Activated T-cell treated with anti-CD3 and anti-CD28 coated beads for 24 hours (primary cell): ENCODE results near the gene MAPKBP1.

Experiments used
- DNase-seq: peaks from one replicate; pipeline ENCODE4 v3.0.0-alpha.2; 2020; ENCODE audit warnings: low read depth

The MAPKBP1 gene

DNA sequence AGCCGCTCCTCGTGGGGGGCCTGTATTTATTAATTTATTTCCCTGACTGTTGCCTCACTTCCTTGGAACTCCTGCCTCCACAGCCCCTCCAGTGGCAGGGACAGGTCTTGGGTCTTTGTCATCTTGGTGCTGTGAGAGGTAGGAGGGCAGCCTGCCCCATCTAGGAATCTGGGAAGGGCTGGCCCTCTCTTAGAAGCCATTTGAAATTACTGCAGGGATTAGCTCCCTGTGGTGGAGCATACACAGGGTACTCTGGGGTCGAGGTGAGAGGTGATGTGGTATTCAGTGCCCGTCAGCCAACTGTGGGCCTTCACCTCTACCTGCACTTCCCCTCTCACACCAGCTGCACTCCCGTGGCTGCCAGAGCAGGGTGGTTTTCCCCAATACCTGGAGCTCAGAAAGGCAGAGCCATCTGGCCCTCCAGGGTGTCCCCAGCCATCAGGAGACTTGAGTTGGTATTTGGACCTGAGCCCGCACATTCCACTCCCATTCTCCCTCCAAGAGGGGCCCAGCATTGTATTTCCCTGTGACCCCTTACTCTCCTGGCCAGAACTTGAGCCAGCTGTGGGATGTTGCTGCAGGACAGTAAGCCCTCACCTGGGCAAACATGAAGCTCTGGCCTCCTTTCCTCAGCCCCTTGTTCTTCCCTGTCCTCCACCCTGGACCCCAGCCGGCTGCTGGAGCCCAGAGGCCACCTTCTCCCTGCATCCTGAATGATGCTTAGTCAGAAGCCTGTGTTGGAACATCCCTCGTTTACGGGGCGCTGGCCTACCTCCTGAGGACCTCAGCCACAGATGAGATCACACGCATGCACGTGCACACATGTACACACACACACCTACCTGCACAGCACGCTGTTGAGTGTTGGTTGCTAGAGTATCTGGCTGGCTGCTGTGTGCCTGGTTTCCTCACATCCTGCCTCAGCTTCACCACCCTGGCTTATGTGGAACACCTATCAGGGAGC, 51.6 kb downstream of the MAPKBP1 start:
- no peak for DNase-seq

DNA sequence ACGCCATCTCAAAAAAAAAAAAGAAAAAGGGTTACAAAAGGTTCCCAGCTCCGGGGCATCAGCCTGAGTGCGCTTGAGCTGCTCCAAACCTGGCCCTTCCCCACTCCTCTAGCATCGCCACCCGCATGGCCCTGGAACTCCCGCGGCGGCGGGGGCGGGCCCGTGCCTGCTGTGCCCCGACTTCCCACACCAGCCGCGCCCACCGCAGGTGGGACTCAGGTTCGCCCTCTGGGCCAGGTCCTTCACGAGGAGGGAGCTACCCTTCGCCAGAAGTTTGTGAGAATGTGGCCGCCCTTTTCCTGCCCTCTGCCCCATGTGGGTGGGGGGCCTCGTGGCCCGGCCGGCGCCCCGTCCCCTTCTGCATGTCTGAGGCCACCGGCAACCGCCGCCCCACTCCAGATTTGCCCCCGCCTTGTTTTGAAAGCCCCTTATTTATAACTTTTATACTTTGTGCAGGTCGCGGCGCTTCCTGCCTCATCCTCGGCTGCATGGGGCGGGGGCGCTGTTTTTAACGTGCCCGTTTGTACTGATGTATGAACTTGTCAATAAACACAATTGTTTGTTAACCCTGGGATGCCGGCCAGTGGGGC, 53.1 kb downstream of the MAPKBP1 start:
- no peak for DNase-seq

GRCh38 chr15:41827880-41828806, 53.9 kb downstream of the MAPKBP1 start, which contains the start of gene JMJD7:
Gene JMJD7, plus strand, starts transcription at chr15:41828092. Its CDS starts 33 bp downstream, at chr15:41828125.
- DNase-seq: peak; percentile 92

DNA sequence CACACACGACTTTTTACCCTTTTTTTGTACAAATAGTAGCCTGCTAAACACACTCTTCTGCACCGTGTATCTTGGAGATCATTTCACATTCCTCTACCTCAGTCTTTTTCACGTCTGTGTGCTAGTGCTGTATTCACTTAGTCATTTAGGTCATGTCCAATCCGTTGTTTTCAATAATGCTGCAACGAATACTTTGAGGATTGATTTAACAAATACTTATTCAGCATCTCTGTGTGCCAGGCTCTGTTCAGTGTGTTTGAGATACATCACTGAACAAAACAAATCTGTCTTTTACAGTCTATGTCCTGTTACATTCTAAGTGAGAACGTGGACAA, 54.5 kb downstream of the MAPKBP1 start:
- no peak for DNase-seq

DNA sequence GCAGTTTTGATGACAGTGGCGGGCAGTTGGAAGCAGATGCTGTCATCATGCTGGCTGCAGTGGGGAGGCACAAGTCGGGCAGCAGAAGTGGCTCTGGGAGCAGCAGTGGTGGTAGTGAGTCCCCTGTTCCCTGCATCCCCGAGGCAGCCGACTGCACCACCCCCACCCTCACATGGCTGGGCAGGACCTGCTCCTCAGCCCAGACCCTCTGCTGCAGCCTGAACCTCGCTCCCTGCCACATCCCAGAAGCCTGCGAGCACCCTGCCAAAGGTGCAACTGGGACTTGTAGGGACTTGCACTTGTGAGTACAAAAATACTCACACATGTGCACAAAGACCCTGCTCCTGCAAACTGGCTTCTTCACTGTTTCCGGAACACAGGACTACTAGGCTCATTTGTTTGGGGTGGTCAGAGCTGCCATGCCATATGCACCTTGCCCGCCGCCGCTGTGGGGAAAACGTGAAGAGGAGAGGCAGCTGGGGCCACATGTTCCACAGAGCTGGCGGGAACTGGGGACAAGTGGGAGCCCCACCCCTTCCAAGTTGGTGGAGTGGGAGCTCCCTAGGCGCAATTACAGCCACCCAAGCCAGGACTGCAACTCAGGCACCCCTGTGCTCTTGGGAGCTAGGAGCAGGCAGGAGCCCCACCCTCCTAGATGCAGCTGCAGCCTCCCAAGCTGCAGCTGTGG, 55.8 kb downstream of the MAPKBP1 start:
- no peak for DNase-seq

- DNase-seq: peak; percentile 32
Observed at GRCh38 chr15:41831291-41831690, 57.0 kb downstream of the MAPKBP1 start.

DNA sequence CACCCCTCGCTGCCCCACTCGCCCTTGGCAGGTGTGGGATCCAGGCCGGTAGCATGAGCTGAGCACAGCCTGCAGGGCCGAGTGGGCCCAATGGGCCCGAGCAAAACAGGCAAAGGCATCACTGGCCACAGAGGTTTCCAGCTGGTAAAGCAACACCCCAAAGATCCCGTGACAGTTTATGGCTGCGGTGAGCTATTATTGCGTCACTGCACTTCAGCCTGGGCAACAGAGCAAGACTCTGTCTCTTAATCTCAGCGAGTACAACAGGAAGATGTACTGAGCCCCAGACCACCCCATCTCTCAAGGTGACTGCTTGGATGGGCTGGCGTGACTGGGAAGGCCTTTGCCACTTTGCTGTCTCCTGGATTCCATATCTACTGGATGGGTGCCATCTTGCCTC, 57.9 kb downstream of the MAPKBP1 start:
- DNase-seq: no peak

- DNase-seq: no peak
Observed at GRCh38 chr15:41832875-41833274, 58.6 kb downstream of the MAPKBP1 start.

GRCh38 chr15:41834096-41834495, 59.8 kb downstream of the MAPKBP1 start:
- no peak for DNase-seq

DNA sequence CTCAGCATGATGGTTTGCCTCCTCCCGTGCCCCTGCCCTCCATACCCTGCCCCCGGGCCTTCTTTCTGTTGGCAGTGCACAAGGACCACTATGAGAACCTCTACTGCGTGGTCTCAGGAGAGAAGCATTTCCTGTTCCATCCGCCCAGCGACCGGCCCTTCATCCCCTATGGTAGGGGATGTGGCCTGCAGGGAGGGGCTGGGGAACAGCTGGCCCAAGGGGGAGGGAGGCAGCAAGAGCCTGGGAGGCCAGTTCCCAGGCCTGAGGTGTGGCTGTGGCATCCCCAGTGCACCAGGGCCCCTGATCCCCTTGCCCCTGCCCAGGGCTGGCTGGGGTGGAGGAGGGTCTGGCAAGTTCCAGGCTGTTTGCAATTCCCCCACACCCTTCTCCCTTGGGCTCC, 61.8 kb downstream of the MAPKBP1 start:
- DNase-seq: no peak

- DNase-seq: no peak
Observed at GRCh38 chr15:41836713-41837454, 62.6 kb downstream of the MAPKBP1 start.

GRCh38 chr15:41838400-41838897, 64.2 kb downstream of the MAPKBP1 start, which contains the start of gene PLA2G4B:
Gene PLA2G4B, plus strand, starts transcription at chr15:41838847. Its CDS starts 67 bp downstream, at chr15:41838914.
- no peak for DNase-seq

GRCh38 chr15:41839781-41840491, 65.7 kb downstream of the MAPKBP1 start:
- DNase-seq: no peak

GRCh38 chr15:41840673-41841072, 66.4 kb downstream of the MAPKBP1 start:
- DNase-seq: no peak

DNA sequence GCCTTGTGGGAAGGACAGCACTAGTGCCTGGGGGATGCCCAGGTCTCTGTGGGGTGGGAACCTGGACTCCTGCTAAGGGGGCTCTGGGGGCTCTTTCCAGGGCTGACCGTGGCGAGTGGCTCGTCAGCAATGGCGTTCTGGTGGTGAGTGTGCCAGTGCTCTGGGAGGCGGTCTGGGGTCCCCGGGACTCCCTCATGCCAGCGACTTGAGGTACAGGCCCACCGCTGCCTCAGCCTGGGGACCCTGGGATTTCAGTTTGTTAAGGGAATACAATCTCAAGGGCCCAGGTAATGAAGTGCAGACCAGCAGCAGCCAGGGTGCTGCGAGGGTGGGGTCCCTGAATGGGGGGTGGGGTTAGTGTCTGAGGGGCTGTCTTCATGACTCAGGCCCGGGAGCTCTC, 66.8 kb downstream of the MAPKBP1 start:
- no peak for DNase-seq

- DNase-seq: no peak
Observed at GRCh38 chr15:41842229-41842628, 67.9 kb downstream of the MAPKBP1 start.

DNA sequence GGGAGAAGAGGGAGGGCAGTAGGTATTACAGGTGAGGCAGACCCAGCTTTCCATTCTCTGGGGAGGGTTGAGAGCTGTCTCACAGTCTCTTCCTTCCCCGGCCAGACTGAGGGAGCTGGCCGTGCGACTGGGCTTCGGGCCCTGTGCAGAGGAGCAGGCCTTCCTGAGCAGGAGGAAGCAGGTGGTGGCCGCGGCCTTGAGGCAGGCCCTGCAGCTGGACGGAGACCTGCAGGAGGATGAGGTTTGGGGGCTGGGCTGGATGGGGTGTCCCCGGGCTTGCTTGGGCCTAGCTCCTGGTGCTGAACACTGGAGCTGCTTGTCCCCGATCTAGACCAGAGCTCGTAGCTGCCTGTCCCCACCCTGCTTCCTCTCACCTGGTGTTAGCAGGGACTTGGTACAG, 69.3 kb downstream of the MAPKBP1 start:
- DNase-seq: no peak

DNA sequence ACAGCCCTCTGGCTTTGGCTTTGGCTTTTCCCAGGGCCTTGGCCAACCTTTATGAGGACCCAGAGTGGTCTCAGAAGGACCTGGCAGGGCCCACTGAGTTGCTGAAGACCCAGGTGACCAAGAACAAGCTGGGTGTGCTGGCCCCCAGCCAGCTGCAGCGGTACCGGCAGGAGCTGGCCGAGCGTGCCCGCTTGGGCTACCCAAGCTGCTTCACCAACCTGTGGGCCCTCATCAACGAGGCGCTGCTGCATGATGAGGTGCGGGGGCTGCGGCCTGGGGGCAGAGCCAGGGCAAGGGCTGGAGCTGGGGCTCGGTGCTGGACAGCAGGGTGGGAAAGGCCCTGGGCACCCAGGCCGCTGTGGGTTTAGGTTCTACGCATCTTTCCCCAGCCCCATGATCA, 70.5 kb downstream of the MAPKBP1 start:
- no peak for DNase-seq

GRCh38 chr15:41847206-41847605, 72.9 kb downstream of the MAPKBP1 start:
- DNase-seq: no peak

GRCh38 chr15:41847981-41848380, 73.7 kb downstream of the MAPKBP1 start:
- no peak for DNase-seq
